Measurements from ENCODE around the gene S100A3. TPM values are rescaled to one million over a fixed set of nuclear protein-coding genes. Genes with fewer than 3 reads are reported as not detected.

S100A3 gene
- total and polyA plus RNA-seq, 4 donors, result not detected

DNA sequence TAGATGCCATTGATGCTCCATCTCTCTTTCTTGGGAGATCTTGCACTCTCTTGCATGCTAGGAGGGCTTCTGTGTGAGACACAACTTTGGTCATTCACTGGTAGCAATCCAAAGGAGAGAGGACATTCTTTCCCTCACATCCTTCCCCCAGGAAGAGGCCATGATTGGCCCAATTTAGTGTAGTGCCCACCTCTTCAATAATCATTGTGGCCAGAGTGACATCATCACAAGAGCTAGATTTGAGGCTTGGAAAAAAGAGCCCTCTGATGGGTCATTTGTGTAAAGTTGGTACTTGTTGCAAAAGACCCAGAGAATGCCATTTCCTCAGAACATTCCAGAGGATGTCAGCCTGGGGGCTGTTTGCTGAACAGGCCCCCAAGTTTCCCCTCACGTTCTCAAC is 43.5 kb downstream of the S100A3 start:
- DNase-seq (ENCODE audit: low spot score), result no peak
- Histone ChIP-seq H3K4me3 (ENCODE audit: low read depth in 1 of 3, low read length in 3 of 3) (no peak overlapping the region), H3K27me3 (ENCODE audit: control insufficient read depth in 4 of 4, insufficient read depth in 4 of 4, low read length in 3 of 4) (no peaks in the 10 kb centered on the region), H3K27ac (ENCODE audit: low read depth in 1 of 2, low read length in 2 of 2) (no peak overlapping the region), H3K4me1 (ENCODE audit: control insufficient read depth in 4 of 4, insufficient read depth in 4 of 4, low read length in 3 of 4) (peaks cover 0 to 4% (median 2%) of the 10 kb centered on the region in 4 donors), H3K36me3 (ENCODE audit: control insufficient read depth in 4 of 4, insufficient read depth in 3 of 4, low read depth in 1 of 4, low read length in 3 of 4) (no peaks in the 10 kb centered on the region), H3K9ac (ENCODE audit: low read depth in 1 of 2, low read length in 2 of 2) (no peak overlapping the region), H3K9me3 (ENCODE audit: control insufficient read depth in 4 of 4, low read length in 3 of 4) (no peaks in the 10 kb centered on the region)
- no peak for TF ChIP-seq ZBTB33 (IDR thresholded peaks at IDR 0.05)
- TF ChIP-seq FOXA1 (IDR thresholded peaks at IDR 0.05), result no peak
- no peak for TF ChIP-seq GABPA (IDR thresholded peaks at IDR 0.05 in 1 of 2, conservative IDR thresholded peaks at IDR 0.05 in 1 of 2)
- TF ChIP-seq, protein P1, sequence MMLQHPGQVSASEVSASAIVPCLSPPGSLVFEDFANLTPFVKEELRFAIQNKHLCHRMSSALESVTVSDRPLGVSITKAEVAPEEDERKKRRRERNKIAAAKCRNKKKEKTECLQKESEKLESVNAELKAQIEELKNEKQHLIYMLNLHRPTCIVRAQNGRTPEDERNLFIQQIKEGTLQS (IDR thresholded peaks at IDR 0.05), result no peak
- TF ChIP-seq RAD21 (IDR thresholded peaks at IDR 0.05), result no peak
- no peak for TF ChIP-seq FOXA2 (IDR thresholded peaks at IDR 0.05)
- TF ChIP-seq EGR1 (IDR thresholded peaks at IDR 0.05; ENCODE audit: low read depth in 2 of 2), result no peak
- WGBS, result 80% methylated on average over 1 of the region's 1 CpG

DNA sequence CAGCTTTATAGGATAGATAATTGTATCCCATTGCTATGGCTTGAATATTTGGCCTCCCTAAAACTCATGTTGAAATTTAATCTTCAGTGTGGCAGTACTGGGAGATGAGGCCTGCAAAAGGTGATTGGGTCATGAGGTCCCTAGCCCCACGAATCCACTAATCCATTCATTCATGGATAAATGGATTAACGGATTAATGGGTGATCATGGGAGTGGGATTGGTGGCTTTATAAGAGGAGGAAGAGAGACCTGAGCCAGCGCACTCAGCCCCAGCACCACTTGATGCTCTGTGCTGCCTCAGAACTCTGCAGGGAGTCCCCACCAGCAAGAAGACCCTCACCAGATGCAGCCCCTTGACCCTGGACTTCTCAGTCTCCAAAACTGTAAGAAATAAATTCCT is 45.3 kb downstream of the S100A3 start:
- no peaks in the 10 kb centered on the region for H3K9me3 ChIP-seq (ENCODE audit: control insufficient read depth in 4 of 4, low read length in 3 of 4)
- no peak overlapping the region for H3K27ac ChIP-seq (ENCODE audit: low read depth in 1 of 2, low read length in 2 of 2)
- no peaks in the 10 kb centered on the region for H3K36me3 ChIP-seq (ENCODE audit: control insufficient read depth in 4 of 4, insufficient read depth in 3 of 4, low read depth in 1 of 4, low read length in 3 of 4)
- WGBS, result 83% methylated on average over 3 of the region's 3 CpGs
- TF ChIP-seq, protein P2, sequence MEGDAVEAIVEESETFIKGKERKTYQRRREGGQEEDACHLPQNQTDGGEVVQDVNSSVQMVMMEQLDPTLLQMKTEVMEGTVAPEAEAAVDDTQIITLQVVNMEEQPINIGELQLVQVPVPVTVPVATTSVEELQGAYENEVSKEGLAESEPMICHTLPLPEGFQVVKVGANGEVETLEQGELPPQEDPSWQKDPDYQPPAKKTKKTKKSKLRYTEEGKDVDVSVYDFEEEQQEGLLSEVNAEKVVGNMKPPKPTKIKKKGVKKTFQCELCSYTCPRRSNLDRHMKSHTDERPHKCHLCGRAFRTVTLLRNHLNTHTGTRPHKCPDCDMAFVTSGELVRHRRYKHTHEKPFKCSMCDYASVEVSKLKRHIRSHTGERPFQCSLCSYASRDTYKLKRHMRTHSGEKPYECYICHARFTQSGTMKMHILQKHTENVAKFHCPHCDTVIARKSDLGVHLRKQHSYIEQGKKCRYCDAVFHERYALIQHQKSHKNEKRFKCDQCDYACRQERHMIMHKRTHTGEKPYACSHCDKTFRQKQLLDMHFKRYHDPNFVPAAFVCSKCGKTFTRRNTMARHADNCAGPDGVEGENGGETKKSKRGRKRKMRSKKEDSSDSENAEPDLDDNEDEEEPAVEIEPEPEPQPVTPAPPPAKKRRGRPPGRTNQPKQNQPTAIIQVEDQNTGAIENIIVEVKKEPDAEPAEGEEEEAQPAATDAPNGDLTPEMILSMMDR (IDR thresholded peaks at IDR 0.05; ENCODE audit: low read depth, low read length, missing input control), result no peak
- TF ChIP-seq GABPA (IDR thresholded peaks at IDR 0.05 in 1 of 2, conservative IDR thresholded peaks at IDR 0.05 in 1 of 2), result no peak
- no peak for TF ChIP-seq TAF1 (conservative IDR thresholded peaks at IDR 0.05)
- TF ChIP-seq HNF4G (IDR thresholded peaks at IDR 0.05), result no peak
- H3K9ac ChIP-seq (ENCODE audit: low read depth in 1 of 2, low read length in 2 of 2), result no peak overlapping the region
- H3K27me3 ChIP-seq (ENCODE audit: control insufficient read depth in 4 of 4, insufficient read depth in 4 of 4, low read length in 3 of 4), result no peaks in the 10 kb centered on the region
- DNase-seq (ENCODE audit: low spot score), result no peak
- no peak overlapping the region for H3K4me3 ChIP-seq (ENCODE audit: low read depth in 1 of 3, low read length in 3 of 3)
- H3K4me1 ChIP-seq (ENCODE audit: control insufficient read depth in 4 of 4, insufficient read depth in 4 of 4, low read length in 3 of 4), result peaks cover 0 to 4% (median 2%) of the 10 kb centered on the region in 4 donors

DNA sequence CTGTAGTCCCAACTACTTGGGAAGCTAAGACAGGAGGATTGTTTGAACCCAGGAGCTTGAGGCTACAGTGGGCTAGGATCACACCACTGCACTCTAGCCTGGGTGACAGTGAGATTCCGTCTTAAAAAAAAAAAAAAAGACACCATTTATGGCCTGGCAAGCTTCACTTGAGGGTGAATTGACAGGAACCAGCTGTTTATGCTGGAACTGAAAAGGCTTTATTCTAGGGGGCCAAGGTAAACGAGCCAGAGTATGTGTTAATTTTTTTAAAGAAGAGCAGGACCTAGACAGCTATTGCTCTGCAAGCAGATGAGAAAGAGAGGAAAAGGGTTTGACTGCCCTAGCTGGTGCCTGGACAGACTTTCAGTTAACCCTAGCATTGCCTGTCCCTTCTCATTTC is 50.3 kb downstream of the S100A3 start:
- H3K9me3 ChIP-seq (ENCODE audit: control insufficient read depth in 4 of 4, low read length in 3 of 4), result no peaks in the 10 kb centered on the region
- DNase-seq (ENCODE audit: low spot score), result no peak
- no peak for TF ChIP-seq ZBTB33 (IDR thresholded peaks at IDR 0.05)
- no peak for TF ChIP-seq SP1 (IDR thresholded peaks at IDR 0.05)
- TF ChIP-seq RXRA (IDR thresholded peaks at IDR 0.05), result no peak
- no peak for TF ChIP-seq HNF4G (IDR thresholded peaks at IDR 0.05)
- TF ChIP-seq FOXA2 (IDR thresholded peaks at IDR 0.05), result no peak
- TF ChIP-seq, protein P1 (IDR thresholded peaks at IDR 0.05), result no peak
- no peak for TF ChIP-seq TAF1 (conservative IDR thresholded peaks at IDR 0.05)
- no peak for TF ChIP-seq REST (IDR thresholded peaks at IDR 0.05)
- TF ChIP-seq FOXA1 (IDR thresholded peaks at IDR 0.05), result no peak
- TF ChIP-seq, protein P3, sequence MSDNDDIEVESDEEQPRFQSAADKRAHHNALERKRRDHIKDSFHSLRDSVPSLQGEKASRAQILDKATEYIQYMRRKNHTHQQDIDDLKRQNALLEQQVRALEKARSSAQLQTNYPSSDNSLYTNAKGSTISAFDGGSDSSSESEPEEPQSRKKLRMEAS (IDR thresholded peaks at IDR 0.05), result no peak
- no peak for TF ChIP-seq HNF4A (conservative IDR thresholded peaks at IDR 0.05)
- no peak for TF ChIP-seq YY1 (IDR thresholded peaks at IDR 0.05)
- no peak for TF ChIP-seq NR2F2 (IDR thresholded peaks at IDR 0.05)
- TF ChIP-seq GABPA (IDR thresholded peaks at IDR 0.05 in 1 of 2, conservative IDR thresholded peaks at IDR 0.05 in 1 of 2), result no peak
- no peak for TF ChIP-seq RAD21 (IDR thresholded peaks at IDR 0.05)

More for the DNA sequence above, 50.3 kb downstream of the S100A3 start:
- no peaks in the 10 kb centered on the region for H3K4me1 ChIP-seq (ENCODE audit: control insufficient read depth in 4 of 4, insufficient read depth in 4 of 4, low read length in 3 of 4)
- peaks cover 0 to 2% (median 0%) of the 10 kb centered on the region in 4 donors for H3K27me3 ChIP-seq (ENCODE audit: control insufficient read depth in 4 of 4, insufficient read depth in 4 of 4, low read length in 3 of 4)
- no peak overlapping the region for H3K9ac ChIP-seq (ENCODE audit: low read depth in 1 of 2, low read length in 2 of 2)
- WGBS, result 31% methylated on average over 2 of the region's 2 CpGs
- no peaks in the 10 kb centered on the region for H3K36me3 ChIP-seq (ENCODE audit: control insufficient read depth in 4 of 4, insufficient read depth in 3 of 4, low read depth in 1 of 4, low read length in 3 of 4)
- H3K27ac ChIP-seq (ENCODE audit: low read depth in 1 of 2, low read length in 2 of 2), result no peak overlapping the region
- no peak overlapping the region for H3K4me3 ChIP-seq (ENCODE audit: low read depth in 1 of 3, low read length in 3 of 3)
